ENCODE measurements around the gene MKNK2.

- TF ChIP-seq CTCF (conservative IDR thresholded peaks at IDR 0.05) (no peak), ZFX (IDR thresholded peaks at IDR 0.05) (no peak)
These were observed 58.2 kb downstream of the MKNK2 start for GRCh38 chr19:1992759-1993260.
